Suprapubic skin (tissue), 3 donors: ENCODE data around the gene CCDC39.

ENCODE experiments used
- CTCF ChIP-seq, 2 donors: fragments of 200-600 bp in 1 of 2; fragments of 450-650 bp in 1 of 2; sonication (generic) in 1 of 2; IDR thresholded peaks; one replicate each; pipeline ENCODE4 v1.5.1; 2016 to 2019; ENCODE audit warnings: antibody characterized with exemption in 2 of 2, mild to moderate bottlenecking in 1 of 2, moderate library complexity in 1 of 2
- POLR2A ChIP-seq, 2 donors: fragments of 450-650 bp; IDR thresholded peaks; one replicate each; pipeline ENCODE4 v1.6.1; 2017; ENCODE audit warnings: antibody characterized with exemption in 2 of 2, mild to moderate bottlenecking in 2 of 2, moderate library complexity in 2 of 2

GRCh38 chr3:180657094-180657493, 22.2 kb downstream of the CCDC39 start:
- TF ChIP-seq CTCF (IDR thresholded peaks at IDR 0.05) (no peak), POLR2A (IDR thresholded peaks at IDR 0.05) (no peak)
